DMS153 treated with DMSO at 0.1 percent for 48 hours (cell line): ENCODE measurements around the gene KCTD8.

Experiments used
- DNase-seq: peaks from one replicate; lab custom pipeline; 2025; ENCODE audit not compliant: unreplicated experiment; lab: John Stamatoyannopoulos, UW

KCTD8 gene

GRCh38 chr4:44165938-44166337, 282.7 kb downstream of the KCTD8 start:
- no peak for DNase-seq

GRCh38 chr4:44162538-44163270, 285.9 kb downstream of the KCTD8 start:
- no peak for DNase-seq

DNA sequence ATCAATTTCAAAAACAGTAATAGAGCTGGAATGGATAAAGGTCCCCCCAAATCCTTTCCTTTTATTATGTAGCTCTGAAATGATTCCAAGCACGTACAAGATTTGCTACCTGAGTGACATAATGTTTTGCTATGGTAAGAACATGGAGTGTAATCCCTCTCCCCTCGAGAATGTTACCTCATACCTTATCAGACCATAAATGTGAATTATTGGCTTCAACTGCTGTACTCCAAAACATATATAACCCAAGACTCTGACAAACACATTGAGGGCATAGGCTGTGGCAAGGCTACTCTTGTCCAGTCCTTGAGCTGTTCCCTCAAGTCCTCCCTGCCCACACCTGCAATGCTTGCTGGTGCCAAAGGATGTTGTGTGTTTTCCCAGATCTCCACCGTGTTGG, 286.9 kb downstream of the KCTD8 start:
- no peak for DNase-seq

- DNase-seq: no peak
These were observed 287.7 kb downstream of the KCTD8 start for GRCh38 chr4:44160776-44161367.

- DNase-seq: no peak
These were observed 288.6 kb downstream of the KCTD8 start for GRCh38 chr4:44159991-44160390.

GRCh38 chr4:44157611-44158277, 290.9 kb downstream of the KCTD8 start:
- no peak for DNase-seq

DNA sequence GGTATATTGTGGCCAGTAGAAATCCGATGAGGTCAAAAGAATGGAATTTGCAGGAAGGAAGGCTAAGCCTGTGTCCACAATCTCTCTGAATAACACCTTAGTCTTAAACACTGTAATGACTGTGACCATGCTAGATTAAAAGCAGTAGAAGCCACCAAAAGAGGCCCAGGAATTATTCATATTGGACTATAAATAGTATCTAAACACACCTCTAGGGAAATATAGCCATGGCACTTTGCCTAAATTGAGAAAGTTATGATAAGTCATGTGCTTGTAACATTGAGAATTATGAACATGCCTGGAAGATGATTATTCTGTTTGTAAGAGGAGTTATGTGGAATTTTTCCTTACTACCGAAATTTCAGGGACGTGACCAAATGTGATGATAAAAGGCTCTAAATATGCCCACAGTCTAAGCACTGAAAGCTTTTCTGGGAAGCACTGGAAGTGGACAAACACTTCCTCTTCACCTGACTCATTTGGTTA, 298.5 kb downstream of the KCTD8 start:
- no peak for DNase-seq

DNA sequence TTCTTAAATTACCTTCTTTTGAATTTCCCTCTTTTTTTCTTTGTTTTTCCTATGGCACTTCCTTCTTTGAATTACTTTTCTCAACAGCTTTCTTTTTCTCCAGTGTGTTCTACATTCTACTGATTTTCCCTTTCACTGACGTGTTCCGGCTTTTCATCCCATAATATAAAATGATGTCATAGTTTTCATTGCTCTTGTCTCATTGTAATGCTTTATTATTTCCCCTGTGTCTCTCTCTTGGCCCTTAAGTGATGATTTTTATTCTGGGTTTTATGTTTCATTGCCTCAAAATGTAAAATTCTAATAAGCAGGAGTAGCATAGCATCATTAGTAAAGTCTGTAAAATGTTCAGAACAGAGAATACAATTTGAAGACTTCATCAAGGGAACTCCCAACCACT, 299.3 kb downstream of the KCTD8 start:
- DNase-seq: no peak

GRCh38 chr4:44147571-44148075, 301.0 kb downstream of the KCTD8 start:
- DNase-seq: no peak

DNA sequence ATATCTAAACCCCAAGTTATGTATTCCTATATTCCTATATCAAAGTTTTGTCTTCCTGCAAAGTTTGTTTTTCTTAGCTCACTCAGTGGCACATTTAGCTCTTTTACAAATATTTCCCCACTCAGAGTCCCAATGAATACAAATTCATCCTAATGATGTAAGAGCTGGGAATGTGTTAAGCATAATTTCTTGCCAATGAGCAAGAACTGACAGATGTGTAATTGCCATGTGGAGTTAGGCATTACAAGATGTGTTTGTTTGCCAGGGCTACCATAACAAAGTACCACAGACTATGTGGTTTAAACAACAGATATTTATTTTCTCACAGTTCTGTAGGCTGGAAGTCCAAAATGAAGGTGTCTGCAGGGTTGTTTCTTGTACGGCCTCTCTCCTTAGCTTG, 302.1 kb downstream of the KCTD8 start:
- no peak for DNase-seq

GRCh38 chr4:44145868-44146267, 302.7 kb downstream of the KCTD8 start:
- no peak for DNase-seq

GRCh38 chr4:44132526-44132925, 316.1 kb downstream of the KCTD8 start:
- no peak for DNase-seq
